GM03348 (cell line): ENCODE data around the gene NOC4L.
"Not testable (repeated sequence)": the region's sequence is repeated elsewhere in the genome, so short reads cannot be mapped to it uniquely, and the experiment has no call there.

Source experiments
- DNase-seq: peaks from one replicate; pipeline ENCODE4 v3.0.0; 2012; ENCODE audit warnings: low spot score

The NOC4L gene

GRCh38 chr12:132144115-132144809, at the start of gene NOC4L, which contains the start of gene DDX51:
Gene NOC4L (plus strand): TSS chr12:132144457. CDS start chr12:132144489, 32 bp downstream.
Gene DDX51 (minus strand): TSS chr12:132144319. CDS start chr12:132144296, 23 bp downstream.
- DNase-seq = peak; percentile 99

- no peak for DNase-seq
Measured at GRCh38 chr12:132095520-132096409, 48.5 kb upstream of the NOC4L start.

- DNase-seq = no peak
Measured at GRCh38 chr12:132099739-132100138, 44.5 kb upstream of the NOC4L start.

- DNase-seq = no peak
Measured at GRCh38 chr12:132100306-132101065, 43.8 kb upstream of the NOC4L start.

GRCh38 chr12:132102297-132102696, 42.0 kb upstream of the NOC4L start:
- no peak for DNase-seq

- DNase-seq = not testable (repeated sequence)
Measured at GRCh38 chr12:132103072-132103471, 41.2 kb upstream of the NOC4L start.

GRCh38 chr12:132103542-132104308, 40.5 kb upstream of the NOC4L start:
- DNase-seq = no peak

GRCh38 chr12:132105467-132105866, 38.8 kb upstream of the NOC4L start:
- no peak for DNase-seq

- DNase-seq = no peak
Measured at GRCh38 chr12:132106921-132107320, 37.3 kb upstream of the NOC4L start.

GRCh38 chr12:132108211-132108832, 35.9 kb upstream of the NOC4L start:
- no peak for DNase-seq

GRCh38 chr12:132109741-132110140, 34.5 kb upstream of the NOC4L start:
- DNase-seq = no peak

GRCh38 chr12:132110677-132111076, 33.6 kb upstream of the NOC4L start:
- DNase-seq = no peak

- DNase-seq = no peak
Measured at GRCh38 chr12:132111654-132112304, 32.5 kb upstream of the NOC4L start.

- no peak for DNase-seq
Measured at GRCh38 chr12:132114667-132115066, 29.6 kb upstream of the NOC4L start.

- DNase-seq = no peak
Measured at GRCh38 chr12:132115500-132115899, 28.8 kb upstream of the NOC4L start.

GRCh38 chr12:132116709-132117557, 27.3 kb upstream of the NOC4L start:
- no peak for DNase-seq

- DNase-seq = no peak
Measured at GRCh38 chr12:132117558-132117875, 26.7 kb upstream of the NOC4L start.

GRCh38 chr12:132118876-132119275, 25.4 kb upstream of the NOC4L start:
- DNase-seq = no peak

GRCh38 chr12:132121283-132121682, 23.0 kb upstream of the NOC4L start:
- no peak for DNase-seq
